Heart left ventricle (tissue), 16 donors: ENCODE measurements around the gene ARHGAP15. TPM values are rescaled to one million over a fixed set of nuclear protein-coding genes. Genes with fewer than 3 reads are reported as not detected.

ENCODE experiments used
- ATAC-seq, 4 donors: fragments of 200-7000 bp; cut with Tn5 transposase; one replicate each; pipeline ENCODE4 v1.9.1; 2020 to 2022; ENCODE audit warnings: moderate library complexity in 4 of 4, mild to moderate bottlenecking in 3 of 4, moderate number of reproducible peaks in 1 of 4
- DNase-seq, 5 donors: peaks; one replicate each; pipeline ENCODE4 v3.0.0-alpha.2; 2020
- H3K27ac ChIP-seq, 12 donors: fragments of 200-600 bp; sonication (generic) in 4 of 12; one replicate each; pipeline versions ENCODE4 v1.5.0 to v1.8.0; 2016 to 2022; ENCODE audit warnings: mild to moderate bottlenecking in 2 of 12
- H3K27me3 ChIP-seq, 9 donors: fragments of 200-600 bp; sonication (generic) in 2 of 9; one replicate each; pipeline versions ENCODE4 v1.5.1 to v1.8.0; 2016 to 2022; ENCODE audit warnings: mild to moderate bottlenecking in 3 of 9
- H3K36me3 ChIP-seq, 9 donors: fragments of 200-600 bp; sonication (generic) in 2 of 9; one replicate each; pipeline versions ENCODE4 v1.5.0 to v1.8.0; 2018 to 2022; ENCODE audit warnings: mild to moderate bottlenecking in 2 of 9
- H3K4me1 ChIP-seq, 12 donors: fragments of 200-600 bp; sonication (generic) in 4 of 12; one replicate each; pipeline versions ENCODE4 v1.5.0 to v1.8.0; 2016 to 2022; ENCODE audit warnings: mild to moderate bottlenecking in 3 of 12
- H3K4me3 ChIP-seq, 12 donors: fragments of 200-600 bp; sonication (generic) in 4 of 12; one replicate each; pipeline versions ENCODE4 v1.5.0 to v1.8.0; 2017 to 2022; ENCODE audit warnings: mild to moderate bottlenecking in 9 of 12, moderate library complexity in 4 of 12
- H3K9me3 ChIP-seq, 12 donors: fragments of 200-600 bp; sonication (generic) in 4 of 12; one replicate each; pipeline versions ENCODE4 v1.5.0 to v1.8.0; 2016 to 2022; ENCODE audit warnings: mild to moderate bottlenecking in 1 of 12
- POLR2A ChIP-seq, 2 donors: fragments of 450-650 bp; IDR thresholded peaks; one replicate each; pipeline ENCODE4 v1.6.1; 2017; ENCODE audit warnings: antibody characterized with exemption in 2 of 2, mild to moderate bottlenecking in 2 of 2, moderate library complexity in 2 of 2
- WGBS, 4 donors: extraction: QIAGEN DNeasy Blood & Tissue Kit in 2 of 4; methylation state at CpG; one replicate each; pipeline versions ENCODE4 v1.1.5 to v1.1.7; 2013 to 2018; 5-methylcytosine and 5-hydroxymethylcytosine counted together
- intact Hi-C, 10 donors: fragments of 100-400 bp; cut with DNase I; formaldehyde crosslinking; loops; one replicate each; pipeline versions ENCODE4 v1.11.1 to v1.14.2; 2022
- polyA plus RNA-seq, 2 donors: library from polyadenylated mRNA; stranded (reverse); fragments of 200-250 nt; gene quantifications; one replicate each; pipeline ENCODE4 v1.2.3, GENCODE V29; 2013
- total RNA-seq, 9 donors: library from RNA; depleted of rRNA in 2 of 9; stranded (reverse); fragments of >200 nt in 2 of 9; fragmentation: NEBNext Ultra II Directional in 3 of 9; extraction: Animal tissue kit (Norgen Biotek cat#: 25700) in 3 of 9; gene quantifications; one replicate each; pipeline versions ENCODE4 v1.1.0 to v1.2.4, GENCODE V29; 2016 to 2023
- TF ChIP-seq, protein P1 (sequence below), 12 donors: fragments of 200-600 bp; sonication (generic) in 4 of 12; IDR thresholded peaks; one replicate each; pipeline versions ENCODE4 v1.5.0 to v1.8.0; 2018 to 2022; ENCODE audit warnings: antibody characterized with exemption in 12 of 12, mild to moderate bottlenecking in 5 of 12
- donor health status: ischemic (EF 13 %, LVEDD 7.1; RV severe dilation, severe dysfunction).
- donor health status: healthy with polysubstance abuse.
- donor health status: DM: no; HTN: yes; CAD: no.
- donor health status: DM: no; HTN: no; CAD: no.
- donor health status: ischemic (EF 25% LVEDD 6.9; RV normal size, moderate dysfunction).
- donor health status: ischemic (EF 25% LVEDD 5.7; RV mildly dilated, moderate dysfunction).
- donor health status: healthy.
- donor health status: DM: yes; HTN: yes; CAD: no.
- donor health status: ischemic (EF 35%, LVEDD 5.7; RV mildly dilated, moderate dysfunction).
- donor health status: nonischemic (EF 11% LVEDD 7.7; RV severe dilation, severe dysfunction).
- donor health status: DM: yes; HTN: yes; CAD: no.
- donor health status: PGD.
- donor health status: ischemic (EF 29% LVEDD 5.4; RV normal size, mild dysfunction).
- donor health status: nonischemic (EF 23%, LVEDD 6.1; RV moderate dilation, normal function).

The ARHGAP15 gene
- total and polyA plus RNA-seq, 11 donors = 1.3 to 8.7 (median 3.3) TPM

DNA sequence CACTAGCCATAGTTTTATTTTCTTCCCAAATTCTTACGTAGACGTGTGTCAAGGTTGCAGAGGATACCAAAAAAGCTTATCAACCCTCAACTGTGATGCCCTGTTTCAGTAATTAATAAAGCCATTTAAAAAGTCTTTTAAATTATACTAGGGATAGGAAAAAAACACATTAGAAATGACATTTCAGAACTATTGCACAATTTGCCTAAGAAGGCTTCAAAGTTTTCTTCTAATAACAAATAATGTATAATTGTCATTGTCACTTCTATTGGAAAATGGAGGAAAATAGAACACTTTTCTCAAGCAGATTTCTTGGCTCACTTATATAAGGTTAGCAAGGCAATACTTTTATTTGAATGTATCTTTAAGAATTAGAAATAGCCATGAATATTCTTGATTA, 253.8 kb downstream of the ARHGAP15 start:
- Histone ChIP-seq H3K36me3 (no peaks in the 10 kb centered on the region), H3K27me3 (no peaks in the 10 kb centered on the region), H3K27ac (no peak overlapping the region), H3K9me3 (no peaks in the 10 kb centered on the region), H3K4me3 (no peak overlapping the region), H3K4me1 (no peaks in the 10 kb centered on the region)
- TF ChIP-seq, protein P1, sequence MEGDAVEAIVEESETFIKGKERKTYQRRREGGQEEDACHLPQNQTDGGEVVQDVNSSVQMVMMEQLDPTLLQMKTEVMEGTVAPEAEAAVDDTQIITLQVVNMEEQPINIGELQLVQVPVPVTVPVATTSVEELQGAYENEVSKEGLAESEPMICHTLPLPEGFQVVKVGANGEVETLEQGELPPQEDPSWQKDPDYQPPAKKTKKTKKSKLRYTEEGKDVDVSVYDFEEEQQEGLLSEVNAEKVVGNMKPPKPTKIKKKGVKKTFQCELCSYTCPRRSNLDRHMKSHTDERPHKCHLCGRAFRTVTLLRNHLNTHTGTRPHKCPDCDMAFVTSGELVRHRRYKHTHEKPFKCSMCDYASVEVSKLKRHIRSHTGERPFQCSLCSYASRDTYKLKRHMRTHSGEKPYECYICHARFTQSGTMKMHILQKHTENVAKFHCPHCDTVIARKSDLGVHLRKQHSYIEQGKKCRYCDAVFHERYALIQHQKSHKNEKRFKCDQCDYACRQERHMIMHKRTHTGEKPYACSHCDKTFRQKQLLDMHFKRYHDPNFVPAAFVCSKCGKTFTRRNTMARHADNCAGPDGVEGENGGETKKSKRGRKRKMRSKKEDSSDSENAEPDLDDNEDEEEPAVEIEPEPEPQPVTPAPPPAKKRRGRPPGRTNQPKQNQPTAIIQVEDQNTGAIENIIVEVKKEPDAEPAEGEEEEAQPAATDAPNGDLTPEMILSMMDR (IDR thresholded peaks at IDR 0.05) = no peak
- TF ChIP-seq POLR2A (IDR thresholded peaks at IDR 0.05) = no peak
- DNase-seq (no peak), ATAC-seq (no peak)
- 82 to 87% (median 86%) methylated on average over 2 of the region's 2 CpGs for WGBS, 4 donors
- intact Hi-C loops = no loop called here

DNA sequence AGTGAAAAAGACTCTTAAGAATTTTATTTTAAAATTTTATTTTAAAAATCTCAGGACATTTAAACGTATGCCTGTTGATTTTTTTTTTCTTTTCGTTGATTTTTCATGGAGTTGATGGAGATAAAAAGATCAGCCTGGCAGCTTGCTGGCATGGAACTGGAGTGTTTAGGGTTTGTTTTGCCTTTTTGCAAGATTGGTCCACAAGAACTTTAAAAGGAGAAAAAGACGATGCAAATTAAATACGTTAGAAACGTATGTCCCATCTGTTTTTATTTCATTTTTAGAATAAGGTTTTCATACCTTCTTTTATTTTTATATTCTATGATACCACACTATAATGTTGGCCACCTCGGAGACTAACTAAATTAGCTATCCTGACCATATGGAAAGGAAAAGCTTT, 254.9 kb downstream of the ARHGAP15 start:
- ATAC-seq = no peak
- TF ChIP-seq, protein P1 (IDR thresholded peaks at IDR 0.05) = no peak
- no peak for TF ChIP-seq POLR2A (IDR thresholded peaks at IDR 0.05)

DNA sequence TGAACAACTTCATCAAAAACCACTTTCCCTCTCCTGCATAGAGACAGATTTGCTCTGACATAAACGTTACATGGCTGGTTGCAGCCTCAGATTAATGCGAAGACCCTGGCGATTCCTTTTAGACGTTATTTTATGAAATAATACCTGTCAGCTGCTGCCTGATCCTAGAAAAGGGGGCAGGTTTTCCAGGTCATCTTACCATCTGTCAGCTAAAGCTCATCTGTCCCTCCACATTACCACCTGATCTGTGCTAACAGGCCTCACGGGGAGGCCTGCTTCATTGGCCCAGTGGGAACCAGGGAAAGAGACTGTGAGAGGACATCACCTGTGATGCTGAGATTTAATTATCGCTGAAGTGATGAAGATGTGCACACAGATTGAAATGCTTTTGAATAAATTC, 261.0 kb downstream of the ARHGAP15 start:
- H3K9me3 ChIP-seq = no peaks in the 10 kb centered on the region
- 82 to 84% (median 82%) methylated on average over 6 of the region's 6 CpGs for WGBS, 4 donors
- H3K27ac ChIP-seq = no peak overlapping the region
- H3K4me1 ChIP-seq = no peaks in the 10 kb centered on the region
- no peaks in the 10 kb centered on the region for H3K27me3 ChIP-seq
- no peaks in the 10 kb centered on the region for H3K36me3 ChIP-seq
- intact Hi-C loops = no loop called here
- DNase-seq = no peak
- ATAC-seq = no peak
- no peak overlapping the region for H3K4me3 ChIP-seq
- no peak for TF ChIP-seq POLR2A (IDR thresholded peaks at IDR 0.05)
- TF ChIP-seq, protein P1 (IDR thresholded peaks at IDR 0.05) = no peak

More for the DNA sequence above, 254.9 kb downstream of the ARHGAP15 start:
- DNase-seq = no peak
- H3K4me3 ChIP-seq = no peak overlapping the region
- H3K27me3 ChIP-seq = no peaks in the 10 kb centered on the region
- no peaks in the 10 kb centered on the region for H3K36me3 ChIP-seq
- intact Hi-C loops = no loop called here
- H3K9me3 ChIP-seq = no peaks in the 10 kb centered on the region
- H3K4me1 ChIP-seq = no peaks in the 10 kb centered on the region
- WGBS, 4 donors = 85 to 89% (median 88%) methylated on average over 6 of the region's 6 CpGs
- H3K27ac ChIP-seq = no peak overlapping the region

DNA sequence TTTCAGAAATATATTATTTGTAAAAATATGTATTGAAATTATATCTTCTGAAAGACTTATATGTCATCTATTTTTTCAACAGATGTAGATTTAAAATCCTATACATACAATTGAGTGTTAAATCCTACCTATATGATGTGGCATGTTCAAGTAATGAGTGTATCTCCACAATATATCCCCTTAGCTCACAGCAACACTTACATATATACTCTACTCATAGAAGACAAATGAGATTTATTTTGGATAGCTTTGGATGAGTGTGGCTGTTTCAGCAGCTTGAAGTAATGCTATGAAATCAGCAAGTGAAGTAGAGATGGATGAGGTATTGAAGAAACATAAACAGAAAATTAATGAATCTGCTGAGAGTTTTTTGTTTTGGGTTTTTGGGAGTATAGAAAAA, 263.1 kb downstream of the ARHGAP15 start:
- intact Hi-C loops = no loop called here
- no peak overlapping the region for H3K27ac ChIP-seq
- no peak for DNase-seq
- H3K4me3 ChIP-seq = no peak overlapping the region
- TF ChIP-seq, protein P1 (IDR thresholded peaks at IDR 0.05) = no peak
- TF ChIP-seq POLR2A (IDR thresholded peaks at IDR 0.05) = no peak
- no peaks in the 10 kb centered on the region for H3K36me3 ChIP-seq
- peaks cover 0 to under 1% (median 0%) of the 10 kb centered on the region in 12 donors for H3K4me1 ChIP-seq
- no peaks in the 10 kb centered on the region for H3K27me3 ChIP-seq
- no peak for ATAC-seq
- H3K9me3 ChIP-seq = no peaks in the 10 kb centered on the region
